GM10847 (cell line): ENCODE results near the gene ZNF226.

Experiments
- POLR2A ChIP-seq: IDR thresholded peaks from 2 replicates; pipeline ENCODE4 v1.6.1; 2011; ENCODE audit not compliant: insufficient read length; ENCODE audit errors: extremely low read depth

ZNF226 gene

GRCh38 chr19:44164673-44165512 lies at the start of gene ZNF226:
ZNF226 (plus strand) TSS chr19:44165100; CDS start chr19:44170081, 4,981 bp downstream.
- TF ChIP-seq POLR2A, result peak; percentile 28

- no peak for TF ChIP-seq POLR2A
These were observed 32.9 kb upstream of the ZNF226 start for GRCh38 chr19:44131955-44132354.

- TF ChIP-seq POLR2A, result peak; percentile 38
These were observed 23.5 kb upstream of the ZNF226 start, which contains the start of gene ZNF234 for GRCh38 chr19:44141191-44142058. ZNF234 (plus strand) TSS chr19:44141554; CDS start chr19:44144633, 3,079 bp downstream.

- no peak for TF ChIP-seq POLR2A
These were observed 22.9 kb upstream of the ZNF226 start for GRCh38 chr19:44142059-44142433.

- TF ChIP-seq POLR2A, result no peak
These were observed 15.1 kb upstream of the ZNF226 start for GRCh38 chr19:44149776-44150175.

GRCh38 chr19:44151491-44151890 lies 13.4 kb upstream of the ZNF226 start:
- no peak for TF ChIP-seq POLR2A

GRCh38 chr19:44156475-44156874 lies 8.4 kb upstream of the ZNF226 start:
- no peak for TF ChIP-seq POLR2A

GRCh38 chr19:44163789-44164188 lies 1.1 kb upstream of the ZNF226 start:
- no peak for TF ChIP-seq POLR2A

GRCh38 chr19:44164327-44164672 lies 600 bp upstream of the ZNF226 start:
- no peak for TF ChIP-seq POLR2A

GRCh38 chr19:44176590-44176989 lies 11.7 kb downstream of the ZNF226 start:
- no peak for TF ChIP-seq POLR2A

- no peak for TF ChIP-seq POLR2A
These were observed 16.1 kb downstream of the ZNF226 start for GRCh38 chr19:44180968-44181367.

GRCh38 chr19:44182145-44182544 lies 17.2 kb downstream of the ZNF226 start:
- TF ChIP-seq POLR2A, result no peak

GRCh38 chr19:44190020-44190419 lies 25.1 kb downstream of the ZNF226 start:
- no peak for TF ChIP-seq POLR2A

GRCh38 chr19:44192127-44192526 lies 27.2 kb downstream of the ZNF226 start:
- no peak for TF ChIP-seq POLR2A

- TF ChIP-seq POLR2A, result no peak
These were observed 31.9 kb downstream of the ZNF226 start for GRCh38 chr19:44196772-44197171.

- no peak for TF ChIP-seq POLR2A
These were observed 37.6 kb downstream of the ZNF226 start for GRCh38 chr19:44202470-44202869.
